ENCODE measurements around the gene NLRP5.
"Not testable (repeated sequence)": the region's sequence is repeated elsewhere in the genome, so short reads cannot be mapped to it uniquely, and the experiment has no call there.

The NLRP5 gene

GRCh38 chr19:56098731-56099568, 112.4 kb downstream of the NLRP5 start:
- no peak for DNase-seq (ENCODE audit: low spot score)

DNA sequence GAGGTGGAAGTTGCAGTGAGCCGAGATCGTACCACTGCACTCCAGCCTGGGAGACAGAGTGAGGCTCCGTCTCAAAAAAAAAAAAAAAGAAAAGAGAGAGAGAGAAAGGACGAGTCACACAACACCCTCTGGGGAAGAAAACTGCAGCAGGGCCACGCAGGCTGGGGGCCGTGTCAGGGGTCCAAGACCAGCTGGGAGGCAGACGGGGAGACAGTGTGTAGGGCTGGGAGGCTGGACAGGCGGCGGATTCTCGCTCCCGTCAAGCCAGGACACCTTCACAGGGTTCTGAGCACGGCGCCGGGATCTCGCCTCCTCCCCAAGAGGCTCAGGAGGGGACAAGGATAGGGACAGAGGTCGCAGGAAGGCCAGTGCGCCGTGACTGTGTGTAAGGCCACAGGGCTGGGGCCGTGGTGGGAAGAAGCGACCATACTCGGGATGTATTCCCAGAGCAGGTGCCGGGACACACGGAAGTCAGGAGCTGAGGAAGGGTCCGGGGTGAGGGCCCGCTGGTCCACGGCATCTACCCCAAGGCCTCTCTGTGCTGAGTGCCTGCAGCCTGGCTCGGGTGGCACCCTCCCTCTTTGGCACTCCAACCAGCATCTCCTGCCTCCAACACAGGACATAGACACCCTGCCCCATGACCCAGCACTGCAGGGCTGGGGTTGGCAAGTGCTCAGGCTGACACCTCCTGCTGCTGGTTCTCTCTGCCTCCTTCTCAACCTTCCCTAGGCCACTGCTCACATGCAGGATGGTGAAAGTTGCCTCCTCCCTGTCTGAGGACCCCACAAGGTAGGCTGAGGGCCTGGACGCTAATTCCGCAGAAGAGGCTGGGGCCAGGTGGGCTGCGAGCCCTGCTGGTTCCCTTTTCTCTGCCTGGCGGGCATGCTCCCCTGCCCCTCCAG, 113.3 kb downstream of the NLRP5 start:
- DNase-seq (ENCODE audit: low spot score), result no peak

DNA sequence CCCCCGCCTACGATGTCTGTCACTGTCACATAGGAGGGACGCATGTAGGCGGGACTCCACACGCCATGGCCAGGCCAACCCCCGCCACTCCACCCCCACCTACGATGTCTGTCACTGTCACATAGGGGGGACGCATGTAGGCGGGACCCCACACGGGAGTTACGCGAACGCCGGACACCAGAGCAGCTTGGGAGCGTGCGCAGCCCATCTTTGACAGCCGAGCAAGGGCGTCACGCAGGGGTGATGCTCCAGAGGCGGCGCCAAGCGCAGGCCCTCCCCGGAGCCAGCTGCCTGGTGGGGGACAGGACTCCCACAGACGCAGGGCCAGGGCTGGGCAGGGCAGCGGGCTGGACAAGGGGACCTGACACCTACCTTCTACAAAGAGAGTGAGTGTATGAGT, 114.5 kb downstream of the NLRP5 start:
- DNase-seq (ENCODE audit: low spot score), result no peak

DNA sequence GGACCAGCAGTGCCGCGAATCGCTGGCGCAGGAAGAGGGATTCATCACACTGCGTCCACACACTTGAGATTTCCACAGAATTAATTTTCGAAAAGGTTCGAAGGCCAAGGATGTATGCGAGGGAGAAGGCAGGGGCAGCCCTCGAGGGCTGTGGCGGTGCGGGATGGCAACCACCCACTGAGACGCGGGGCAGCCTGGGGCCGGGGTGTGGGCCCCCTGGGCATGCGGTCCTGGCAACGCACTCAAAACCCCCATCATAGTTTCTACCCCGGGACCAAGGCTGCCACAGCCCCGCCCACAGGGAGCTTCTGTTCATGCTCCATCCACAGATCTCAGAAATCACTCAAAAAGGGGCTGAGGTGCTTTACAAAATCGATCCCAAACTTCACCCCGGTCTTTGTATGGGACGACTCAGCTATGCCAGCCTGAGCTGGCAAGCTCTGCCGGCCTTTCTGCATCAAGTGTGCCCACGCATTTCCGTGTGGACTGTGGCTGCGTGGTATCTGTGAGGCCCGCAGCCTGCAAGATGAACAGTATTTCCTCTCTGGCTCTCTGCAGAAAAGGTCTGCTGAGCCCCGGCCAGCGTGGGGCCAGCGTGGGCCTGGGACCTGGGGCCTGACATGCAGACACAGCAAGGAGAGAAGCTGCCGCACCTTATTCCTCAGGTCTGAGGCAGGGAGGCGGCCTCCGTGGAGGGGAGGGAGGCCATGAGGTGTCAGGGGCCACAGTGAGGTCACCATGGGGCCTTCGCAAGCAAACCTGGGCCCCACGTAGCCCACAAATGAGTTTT, 115.4 kb downstream of the NLRP5 start:
- DNase-seq (ENCODE audit: low spot score), result no peak

DNA sequence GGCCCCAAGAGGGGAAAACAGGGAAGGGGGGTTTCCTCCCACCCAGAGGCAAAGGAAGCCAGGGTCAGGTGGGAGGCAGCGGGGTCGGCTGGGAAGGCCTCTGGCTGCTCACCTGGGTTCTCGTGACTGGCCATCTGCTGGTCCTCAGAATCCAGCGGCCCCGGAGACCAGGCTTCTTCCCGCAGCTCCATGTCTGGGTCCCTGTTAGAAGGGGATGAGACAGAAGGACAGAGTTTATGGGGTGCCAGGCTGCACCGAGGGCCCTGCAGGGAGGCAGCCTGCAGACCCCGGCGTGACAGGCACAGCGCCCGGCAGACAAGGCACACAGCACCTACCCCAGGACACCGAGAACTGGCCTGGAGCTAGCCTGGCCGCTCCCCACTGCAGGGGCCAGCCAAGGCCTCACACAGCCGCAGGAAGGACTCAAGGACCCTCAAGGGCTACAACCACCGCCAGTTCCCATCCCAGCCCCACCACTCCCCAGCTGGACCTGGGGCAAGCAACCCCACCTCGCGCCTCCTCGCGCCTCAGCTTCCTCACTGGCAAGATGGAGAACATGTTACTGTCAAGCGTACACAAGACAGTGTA, 116.5 kb downstream of the NLRP5 start:
- no peak for DNase-seq (ENCODE audit: low spot score)

DNA sequence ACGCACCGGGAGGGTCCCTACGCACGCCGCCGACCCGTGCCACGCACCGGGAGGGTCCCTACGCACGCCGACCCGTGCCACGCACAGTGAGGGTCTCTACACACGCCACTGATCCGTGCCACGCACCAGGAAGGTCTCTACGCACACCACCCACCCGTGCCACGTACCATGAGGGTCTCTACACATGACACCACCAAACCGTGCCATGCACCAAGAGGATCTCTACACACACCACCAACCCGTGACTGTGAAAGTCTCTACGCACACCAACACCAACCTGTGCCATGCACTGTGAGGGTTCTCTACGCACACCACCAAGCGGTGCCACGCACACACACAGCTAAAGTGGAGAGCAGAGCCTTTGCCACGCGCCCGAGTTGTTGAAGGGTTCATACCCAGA, 117.8 kb downstream of the NLRP5 start:
- DNase-seq (ENCODE audit: low spot score), result no peak

GRCh38 chr19:56105090-56105701, 118.6 kb downstream of the NLRP5 start:
- DNase-seq (ENCODE audit: low spot score), result no peak

- not testable (repeated sequence) for DNase-seq (ENCODE audit: low spot score)
These were observed 119.3 kb downstream of the NLRP5 start for GRCh38 chr19:56105831-56106396.

DNA sequence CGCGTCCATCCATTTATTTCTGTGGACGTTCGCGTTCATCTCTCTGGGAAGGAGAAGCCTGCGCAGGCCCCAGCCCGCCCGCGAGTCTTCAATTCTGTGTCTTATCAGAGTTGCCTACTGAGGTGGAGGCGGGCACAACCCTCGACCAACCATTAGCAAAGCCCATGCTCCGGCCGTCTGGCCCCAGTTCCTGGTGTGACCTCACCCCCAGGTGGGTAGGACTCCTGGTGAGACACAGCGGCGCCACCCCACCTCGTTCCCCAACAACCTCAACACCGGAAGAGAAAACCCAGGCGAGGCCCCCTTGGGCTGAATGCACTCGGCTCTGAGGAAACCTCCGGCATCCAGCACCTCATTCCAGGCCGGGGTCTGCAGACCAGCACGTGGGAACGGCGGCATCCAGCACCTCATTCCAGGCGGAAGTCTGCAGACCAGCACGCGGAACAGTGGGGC, 119.8 kb downstream of the NLRP5 start:
- DNase-seq (ENCODE audit: low spot score), result no peak

DNA sequence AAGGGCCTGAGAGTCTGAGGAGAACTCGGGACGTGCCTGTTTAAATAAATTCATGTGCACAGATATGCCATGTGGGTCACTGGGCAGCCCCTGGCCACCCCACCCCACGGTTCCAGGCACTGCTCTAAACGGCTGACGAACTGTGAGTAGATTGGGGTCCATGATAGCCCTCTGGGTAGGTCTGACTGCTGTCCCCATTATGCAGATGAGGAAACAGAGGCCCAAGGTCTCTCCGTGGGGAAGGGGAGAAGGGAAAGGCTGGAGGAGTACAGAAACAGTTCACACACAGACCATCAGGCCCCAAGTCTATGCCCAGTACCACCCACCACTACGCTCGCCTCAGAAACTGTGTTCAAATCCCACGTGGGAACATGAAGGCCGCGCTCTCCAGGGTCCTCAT, 120.4 kb downstream of the NLRP5 start:
- DNase-seq (ENCODE audit: low spot score), result no peak

DNA sequence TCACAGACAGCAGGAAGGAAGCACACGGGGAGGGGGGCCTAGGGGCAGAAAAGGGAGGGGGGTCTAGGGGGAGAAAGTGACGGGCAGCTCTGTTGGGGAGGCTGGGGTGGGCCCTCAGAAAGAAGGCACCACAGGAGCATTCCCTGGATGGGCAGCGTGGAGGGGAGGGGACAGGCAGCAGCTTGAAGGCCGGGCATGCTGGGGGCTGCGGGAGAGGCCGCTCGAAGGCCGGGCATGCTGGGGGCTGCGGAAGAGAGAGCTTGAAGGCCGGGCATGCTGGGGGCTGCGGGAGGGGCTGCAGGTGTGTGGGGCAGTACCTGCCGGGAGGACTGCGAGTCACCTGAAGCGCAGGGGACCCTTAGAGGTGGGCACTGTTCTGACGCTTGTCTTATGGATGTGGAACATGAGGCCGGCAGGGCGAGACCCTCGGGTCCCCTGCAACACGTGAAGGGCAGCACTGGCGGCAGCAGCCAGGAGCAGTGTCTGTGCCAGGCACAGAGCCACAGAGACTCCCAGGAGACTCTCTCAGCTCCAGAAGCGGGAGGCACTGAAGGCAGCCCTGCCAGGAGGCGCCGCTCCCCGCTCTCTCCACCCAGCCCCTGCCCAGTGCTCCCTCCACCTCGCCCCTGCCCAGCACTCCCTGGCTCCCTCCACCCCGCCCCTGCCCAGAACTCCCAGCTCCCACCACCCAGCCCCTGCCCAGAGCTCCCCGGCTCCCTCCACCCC, 121.2 kb downstream of the NLRP5 start:
- DNase-seq (ENCODE audit: low spot score), result no peak

DNA sequence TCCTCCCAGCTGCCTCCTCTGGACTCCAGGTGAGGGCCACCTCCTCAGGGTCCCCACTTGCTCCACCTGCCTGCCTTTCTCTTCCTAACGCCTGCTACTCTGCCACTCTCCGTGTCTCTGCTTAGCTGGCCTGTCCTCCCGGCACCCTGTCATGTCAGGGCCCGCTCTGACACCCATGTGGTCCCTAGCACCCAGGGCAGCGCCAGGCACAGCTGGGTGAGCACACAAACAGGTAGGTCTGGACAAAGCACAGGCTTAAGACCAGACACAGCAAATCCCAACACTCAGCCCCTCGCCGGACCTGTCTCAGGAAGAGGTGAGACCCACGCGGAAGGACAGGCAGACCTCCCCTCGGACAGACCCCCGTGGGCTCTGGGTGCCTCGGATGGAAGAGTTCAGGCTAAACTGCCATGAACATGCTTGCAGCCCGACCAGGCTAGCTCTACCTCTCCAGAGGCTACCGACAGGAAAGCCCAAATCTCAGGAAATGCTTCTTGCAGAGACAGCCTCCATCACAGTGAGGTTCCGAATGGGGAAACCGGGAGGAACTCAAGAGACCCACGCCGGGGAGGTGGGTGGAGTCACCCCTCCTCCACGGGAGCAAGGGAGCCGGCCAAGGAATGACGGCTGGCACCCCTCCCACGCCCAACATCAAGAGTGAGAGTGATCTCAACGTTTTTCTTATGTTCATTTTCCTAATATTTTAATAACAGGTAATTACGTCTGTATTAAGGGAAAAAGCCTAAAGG, 122.0 kb downstream of the NLRP5 start:
- no peak for DNase-seq (ENCODE audit: low spot score)

GRCh38 chr19:56109226-56109625, 122.7 kb downstream of the NLRP5 start:
- no peak for DNase-seq (ENCODE audit: low spot score)

- no peak for DNase-seq (ENCODE audit: low spot score)
These were observed 124.2 kb downstream of the NLRP5 start for GRCh38 chr19:56110515-56111448.
